SK-N-DZ (cell line): ENCODE data around the gene IRF5.
"Not testable (repeated sequence)": the region's sequence is repeated elsewhere in the genome, so short reads cannot be mapped to it uniquely, and the experiment has no call there.

Experiments
- DNase-seq: peaks from one replicate; pipeline ENCODE4 v3.0.0-alpha.2; 2015; ENCODE audit warnings: low spot score
- small RNA-seq, 2 experiments: library from RNA; depleted of rRNA; stranded (forward); fragments of <200 nt; gene quantifications; one replicate each; pipeline ENCODE3, GENCODE V24; 2014

The IRF5 gene

DNA sequence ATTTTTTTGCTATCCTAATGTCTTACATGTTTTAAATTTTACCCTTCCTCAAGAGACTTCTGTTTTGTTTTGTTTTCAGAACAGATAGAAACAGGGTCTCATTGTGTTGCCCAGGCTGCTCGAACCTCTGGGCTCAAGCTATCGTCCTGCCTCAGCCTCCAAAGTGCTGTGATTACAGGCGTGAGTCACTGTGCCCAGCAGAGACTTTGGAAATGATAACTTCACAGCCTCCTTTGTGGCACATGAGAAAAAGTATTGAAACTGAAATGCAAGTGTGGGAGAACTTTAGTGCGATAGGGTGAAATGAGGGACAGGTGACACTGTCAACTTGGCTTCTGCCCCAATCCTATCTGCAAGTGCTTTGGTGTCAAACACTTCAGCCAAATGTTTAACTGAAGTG lies 21.6 kb downstream of the IRF5 start:
- no peak for DNase-seq

DNA sequence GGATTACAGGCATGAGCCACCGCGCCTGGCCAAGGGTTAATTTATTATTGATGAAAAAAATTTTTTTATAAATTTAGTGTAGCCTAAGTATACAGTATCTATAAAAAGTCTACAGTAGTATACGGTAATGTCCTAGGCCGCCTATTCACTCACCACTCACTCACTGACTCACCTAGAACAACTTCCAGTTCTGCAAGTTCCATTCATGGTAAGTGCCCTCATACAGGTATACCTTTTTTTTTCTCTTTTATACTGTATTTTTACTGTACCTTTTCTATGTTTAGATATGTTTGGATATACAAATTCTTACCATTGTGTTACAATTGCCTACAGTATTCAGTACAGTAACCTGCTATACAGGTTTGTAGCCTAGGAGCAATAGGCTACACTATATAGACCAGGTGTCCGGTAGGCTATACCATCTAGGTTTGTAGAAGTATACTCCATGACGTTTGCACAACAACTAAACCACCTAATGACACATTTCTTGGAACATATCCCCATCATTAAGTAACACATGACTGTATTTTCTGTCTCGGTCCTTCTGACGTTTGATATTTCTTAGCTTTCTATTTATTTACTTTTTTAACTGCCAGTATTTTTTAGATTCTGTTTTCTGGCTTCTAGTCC lies 23.4 kb downstream of the IRF5 start:
- DNase-seq, result no peak

DNA sequence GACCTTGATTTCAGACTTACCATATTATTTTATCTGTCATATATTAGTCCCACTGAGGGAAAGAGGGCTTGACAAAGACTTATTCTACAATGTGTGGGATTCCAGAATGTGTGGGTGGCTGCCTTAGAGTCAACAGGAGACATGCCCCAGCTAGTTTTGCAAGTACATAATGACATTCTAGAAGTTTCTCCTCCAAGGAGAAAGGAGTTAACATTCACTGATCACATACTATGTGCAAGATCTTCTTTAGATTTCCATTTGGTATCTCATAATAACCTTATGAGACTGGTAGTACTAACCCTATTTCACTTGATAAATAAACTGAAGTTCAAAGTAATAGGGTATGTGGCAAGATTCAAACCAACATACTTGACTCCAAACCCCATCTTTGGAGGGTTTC lies 25.2 kb downstream of the IRF5 start:
- no peak for DNase-seq

- DNase-seq, result no peak
Measured at GRCh38 chr7:128963327-128963757, 25.6 kb downstream of the IRF5 start.

DNA sequence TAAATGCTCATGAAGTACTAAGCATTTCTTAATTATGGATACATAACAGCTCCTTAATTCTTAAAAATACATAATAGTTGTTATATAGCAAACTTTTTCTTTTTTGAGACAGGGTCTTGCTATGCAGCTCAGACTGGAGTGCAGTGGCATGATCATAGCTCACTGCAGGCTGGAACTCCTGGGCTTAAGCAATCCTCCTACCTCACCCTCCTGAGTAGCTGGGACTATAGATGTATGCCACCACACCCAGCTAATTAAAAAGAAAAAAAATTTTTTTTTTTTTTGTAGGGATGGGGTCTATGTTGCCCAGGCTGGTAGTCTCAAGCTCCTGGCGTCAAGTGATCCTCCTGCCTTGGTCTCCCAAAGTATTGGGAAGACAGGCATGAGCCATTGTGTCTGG lies 30.9 kb downstream of the IRF5 start:
- no peak for DNase-seq

DNA sequence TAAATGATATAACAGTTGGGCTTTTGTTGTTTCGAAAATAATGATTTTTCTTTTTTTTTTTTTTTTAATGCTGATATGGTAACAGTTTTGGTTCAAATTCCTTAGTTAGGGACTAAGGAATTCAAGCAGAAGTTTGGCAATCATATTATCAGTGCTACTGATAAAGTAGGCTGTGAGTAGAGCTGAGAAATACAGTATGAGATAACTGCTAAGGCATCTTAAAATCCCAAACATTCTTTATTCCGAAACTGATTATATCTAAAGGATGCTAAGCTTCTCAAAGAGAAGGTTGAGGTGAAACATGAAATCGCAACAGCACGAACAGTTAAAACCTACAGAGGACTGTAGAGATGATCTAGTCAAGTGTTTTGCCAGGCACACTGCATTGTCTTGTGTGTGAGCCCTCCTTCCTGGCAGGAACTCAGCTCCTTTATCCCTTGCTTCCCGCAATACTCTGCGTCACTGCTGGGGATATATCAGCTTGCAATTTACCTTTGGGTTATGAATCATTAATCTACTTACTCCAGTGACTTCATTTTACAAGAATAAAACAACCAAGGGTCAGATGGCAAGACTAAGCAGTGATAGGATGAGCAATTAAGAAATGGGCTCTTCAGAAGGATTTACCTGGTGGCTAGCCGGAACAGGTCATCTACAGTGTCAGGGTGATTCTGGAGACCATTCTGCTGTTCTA lies 36.7 kb downstream of the IRF5 start:
- no peak for DNase-seq

- DNase-seq, result no peak
Measured at GRCh38 chr7:128982105-128982504, 44.4 kb downstream of the IRF5 start.

DNA sequence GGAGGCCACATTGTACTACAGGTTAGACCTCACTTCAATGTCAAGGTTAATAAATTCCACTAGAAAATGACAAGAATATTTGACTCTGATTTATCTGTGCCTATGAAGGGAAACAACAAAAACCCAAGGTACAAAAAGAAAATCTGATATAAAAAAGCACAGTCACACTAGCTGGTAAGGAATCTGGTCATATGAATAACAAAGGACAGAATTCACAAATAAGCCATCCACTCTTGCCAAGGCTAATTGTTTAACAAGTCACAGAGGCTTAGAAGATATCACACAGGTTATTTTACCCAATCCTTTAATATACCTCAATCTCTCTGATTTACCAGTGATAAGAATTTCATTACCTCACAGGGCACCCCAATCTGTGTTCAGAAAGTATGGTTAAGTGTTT lies 47.9 kb downstream of the IRF5 start:
- DNase-seq, result no peak

GRCh38 chr7:128986609-128987008 lies 48.9 kb downstream of the IRF5 start:
- DNase-seq, result no peak

DNA sequence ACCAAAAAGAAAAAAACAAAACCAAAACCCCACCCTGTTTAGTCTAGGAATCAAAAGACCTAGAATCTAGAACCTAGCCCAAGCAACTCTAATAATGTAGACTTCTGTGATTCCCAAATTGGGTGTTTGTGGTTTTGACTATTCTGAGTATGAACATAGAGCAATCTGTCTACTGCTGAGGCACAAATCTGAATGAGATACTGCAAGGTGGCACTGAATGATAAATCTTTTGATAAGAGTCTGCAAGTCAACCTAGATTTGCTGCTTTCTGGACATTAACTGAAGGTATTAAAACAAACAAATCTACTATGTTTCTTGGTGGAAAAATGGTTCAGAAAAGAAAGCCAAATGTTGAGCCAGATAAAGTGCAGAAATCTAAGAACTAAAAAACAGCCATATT lies 50.6 kb downstream of the IRF5 start:
- no peak for DNase-seq

GRCh38 chr7:128989961-128990360 lies 52.2 kb downstream of the IRF5 start:
- no peak for DNase-seq

GRCh38 chr7:128993419-128993818 lies 55.7 kb downstream of the IRF5 start:
- DNase-seq, result no peak

GRCh38 chr7:128994560-128994959 lies 56.8 kb downstream of the IRF5 start:
- DNase-seq, result not testable (repeated sequence)

DNA sequence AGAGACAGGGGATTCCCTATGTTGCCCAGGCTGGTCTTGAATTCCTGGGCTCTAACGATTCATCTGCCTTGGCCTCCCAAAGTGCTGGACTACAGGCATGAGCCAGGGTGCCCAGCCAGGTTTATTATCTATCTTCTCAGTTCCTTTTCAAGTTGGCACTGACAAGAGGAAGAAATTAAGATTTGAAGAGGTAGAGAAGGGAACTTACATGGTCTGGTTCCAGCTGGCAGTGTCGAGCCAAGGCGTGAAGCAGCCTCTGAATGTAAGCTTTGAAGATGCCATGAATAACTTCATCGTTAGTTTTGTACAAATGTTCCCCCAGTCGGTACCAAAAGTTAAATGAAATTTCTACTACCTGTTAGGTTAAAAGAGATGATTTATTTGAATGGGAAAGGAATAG lies 59.5 kb downstream of the IRF5 start:
- DNase-seq, result no peak

Small RNA genes lying within 50 kb of the gene (small RNA-seq; reads per million reads assigned to genes)
- 0 to 1.4 reads per million in 2 experiments for gene RN7SL306P
